Fibroblast of peridontal ligament (primary cell): ENCODE data around the gene WDR54.
A peak's percentile ranks its signal among the peaks of the same experiment; 100 is the strongest.
"Not testable (repeated sequence)": the region's sequence is repeated elsewhere in the genome, so short reads cannot be mapped to it uniquely, and the experiment has no call there.

Source experiments
- DNase-seq: peaks from one replicate; pipeline ENCODE4 v3.0.0-alpha.2; 2010; ENCODE audit errors: extremely low read depth

Gene WDR54

GRCh38 chr2:74429487-74430451 is 8.2 kb downstream of the WDR54 start:
- no peak for DNase-seq

GRCh38 chr2:74430502-74430901 is 9.0 kb downstream of the WDR54 start:
- DNase-seq, result no peak

- DNase-seq, result no peak
Observed at GRCh38 chr2:74436111-74436805, 14.7 kb downstream of the WDR54 start.

DNA sequence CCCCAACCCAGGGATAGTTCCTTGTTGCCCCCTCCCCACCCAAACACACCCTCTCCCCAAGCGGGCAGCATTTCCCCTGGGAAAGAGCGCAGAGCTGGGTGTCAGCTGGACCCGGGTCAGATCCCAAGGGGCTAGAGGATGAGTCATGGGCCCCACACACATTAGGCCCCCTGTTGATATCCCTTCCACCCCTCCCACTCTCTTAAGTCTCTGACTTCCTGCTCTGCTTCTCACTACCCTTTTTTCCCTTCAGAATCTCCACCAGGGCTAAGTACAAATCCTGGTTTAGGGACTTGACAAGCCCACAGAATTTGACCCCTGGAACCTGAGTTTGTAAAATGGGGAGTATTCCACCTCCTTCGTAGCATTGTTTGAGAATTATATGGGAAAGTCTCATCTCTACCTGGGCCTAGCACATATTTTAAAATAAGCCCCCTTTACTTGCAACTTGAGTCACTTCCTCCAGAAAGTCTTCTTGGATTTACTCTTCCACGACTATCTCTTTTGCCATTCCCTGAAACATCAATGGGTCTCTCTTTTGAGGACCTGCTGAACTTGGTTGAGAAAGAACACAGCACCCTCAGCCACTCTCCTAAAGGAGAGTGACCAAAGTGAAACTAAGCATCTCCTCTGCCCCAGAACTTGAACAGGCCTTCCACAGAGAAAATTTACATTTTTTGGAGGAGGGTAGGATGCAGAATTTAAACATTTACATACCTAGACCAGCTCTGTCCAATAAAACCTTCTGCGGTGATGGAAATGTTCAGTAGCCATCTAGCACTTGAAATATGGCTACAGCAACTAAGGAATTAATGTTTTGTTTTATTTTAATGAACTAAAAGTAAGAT is 15.5 kb downstream of the WDR54 start:
- no peak for DNase-seq

DNA sequence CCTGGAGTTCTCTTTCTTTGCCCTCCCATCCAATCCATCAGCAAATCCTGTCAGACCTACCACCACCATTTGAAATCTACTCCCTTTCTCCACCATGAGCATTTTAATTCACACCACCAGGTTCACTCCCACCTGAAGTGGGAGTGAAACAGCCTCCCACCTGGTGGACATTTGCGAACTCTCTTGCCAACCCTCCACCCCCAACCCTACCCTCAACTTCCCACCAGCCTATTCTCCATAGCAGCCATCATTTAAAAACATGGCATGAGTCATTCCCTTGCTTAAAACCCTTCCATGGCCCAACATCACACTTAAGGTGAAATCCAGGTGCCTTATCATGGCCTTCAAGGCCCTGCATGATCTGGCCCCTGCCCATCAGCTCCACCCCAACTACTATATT is 16.7 kb downstream of the WDR54 start:
- DNase-seq, result no peak

DNA sequence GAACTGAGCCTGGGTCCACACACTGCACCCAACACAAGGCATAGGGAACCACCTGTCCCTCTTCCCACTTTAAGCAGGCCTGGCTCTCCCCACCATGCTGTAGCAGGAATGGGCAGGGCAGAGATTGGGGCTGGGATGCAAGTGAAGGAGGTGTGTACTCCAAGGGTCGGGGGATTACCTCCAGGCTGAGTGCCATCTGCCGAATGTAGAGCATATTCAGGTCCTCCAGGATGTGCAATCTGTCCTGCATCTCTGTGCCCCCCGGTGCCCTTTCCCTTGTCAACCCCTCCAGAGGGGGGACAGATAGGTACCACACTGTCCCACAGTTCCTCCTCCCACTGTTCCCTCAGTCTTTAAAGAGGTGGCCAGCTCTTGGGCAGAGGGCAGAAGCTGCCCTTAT is 17.8 kb downstream of the WDR54 start:
- no peak for DNase-seq

GRCh38 chr2:74439803-74440377 is 18.4 kb downstream of the WDR54 start:
- DNase-seq, result peak; percentile 47

DNA sequence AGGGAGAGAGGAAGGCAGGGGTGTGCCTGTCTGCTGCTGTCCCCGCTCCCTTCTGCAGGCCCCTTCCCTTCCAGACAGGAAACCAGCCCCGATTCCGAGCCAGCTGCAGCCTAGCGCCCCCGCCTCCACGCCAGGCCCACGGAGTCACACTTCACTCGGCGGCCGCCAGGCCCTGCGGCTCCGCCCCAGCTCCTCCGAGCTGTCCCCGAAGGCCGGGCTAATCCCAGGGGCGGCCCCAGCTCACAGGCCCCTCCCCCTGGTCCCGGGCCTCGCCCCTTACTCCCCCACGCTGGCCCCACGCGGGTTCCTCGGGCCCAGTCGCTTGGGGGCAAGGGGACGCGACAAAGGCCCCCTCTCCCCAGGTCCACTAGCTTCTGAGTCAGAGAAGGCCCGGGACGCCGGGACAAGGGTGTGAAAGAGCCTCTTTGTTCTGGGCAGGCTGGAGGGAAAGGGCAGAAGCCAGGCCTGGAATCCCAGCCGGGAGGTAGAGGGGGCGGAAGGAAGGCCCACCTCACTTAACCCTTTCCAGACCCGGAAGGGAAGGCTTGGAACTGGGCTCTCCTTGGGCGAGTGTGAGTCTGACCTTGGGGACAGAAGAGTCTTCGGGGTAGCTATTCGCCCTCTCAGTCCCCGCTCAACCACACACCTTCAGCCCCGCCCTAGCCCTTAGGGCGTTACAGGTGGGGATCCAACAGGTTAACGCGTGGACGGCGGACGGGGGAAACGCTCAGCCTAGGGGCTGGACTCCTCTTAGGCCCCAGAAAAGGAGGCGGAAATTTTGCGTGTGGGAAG is 19.0 kb downstream of the WDR54 start:
- DNase-seq, result peak; percentile 69

DNA sequence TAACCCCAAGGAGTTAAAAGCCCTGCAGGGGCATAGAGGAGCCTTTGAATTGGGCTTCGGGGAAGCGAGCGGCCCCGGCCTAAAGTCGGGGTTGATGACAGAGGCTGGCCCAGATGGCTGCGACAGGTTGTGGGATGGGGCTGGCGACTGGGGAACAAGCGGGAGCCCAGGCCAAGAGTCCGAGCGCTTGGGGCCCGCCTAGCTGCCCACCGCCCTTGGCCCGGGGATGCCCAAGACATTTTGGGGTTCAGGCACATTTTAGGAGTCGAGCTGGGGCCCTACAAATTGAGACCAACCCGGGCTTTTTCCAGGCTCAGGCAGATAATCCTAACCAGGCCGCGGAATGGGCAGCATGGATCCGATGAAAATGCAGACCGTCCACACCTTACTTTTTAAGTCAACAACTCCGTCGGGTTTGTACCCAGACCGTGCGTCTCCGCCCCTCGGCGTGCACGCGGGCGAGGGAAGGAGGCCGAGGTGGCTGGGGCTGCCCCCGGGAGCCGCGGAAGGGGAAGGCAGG is 19.7 kb downstream of the WDR54 start:
- DNase-seq, result no peak

DNA sequence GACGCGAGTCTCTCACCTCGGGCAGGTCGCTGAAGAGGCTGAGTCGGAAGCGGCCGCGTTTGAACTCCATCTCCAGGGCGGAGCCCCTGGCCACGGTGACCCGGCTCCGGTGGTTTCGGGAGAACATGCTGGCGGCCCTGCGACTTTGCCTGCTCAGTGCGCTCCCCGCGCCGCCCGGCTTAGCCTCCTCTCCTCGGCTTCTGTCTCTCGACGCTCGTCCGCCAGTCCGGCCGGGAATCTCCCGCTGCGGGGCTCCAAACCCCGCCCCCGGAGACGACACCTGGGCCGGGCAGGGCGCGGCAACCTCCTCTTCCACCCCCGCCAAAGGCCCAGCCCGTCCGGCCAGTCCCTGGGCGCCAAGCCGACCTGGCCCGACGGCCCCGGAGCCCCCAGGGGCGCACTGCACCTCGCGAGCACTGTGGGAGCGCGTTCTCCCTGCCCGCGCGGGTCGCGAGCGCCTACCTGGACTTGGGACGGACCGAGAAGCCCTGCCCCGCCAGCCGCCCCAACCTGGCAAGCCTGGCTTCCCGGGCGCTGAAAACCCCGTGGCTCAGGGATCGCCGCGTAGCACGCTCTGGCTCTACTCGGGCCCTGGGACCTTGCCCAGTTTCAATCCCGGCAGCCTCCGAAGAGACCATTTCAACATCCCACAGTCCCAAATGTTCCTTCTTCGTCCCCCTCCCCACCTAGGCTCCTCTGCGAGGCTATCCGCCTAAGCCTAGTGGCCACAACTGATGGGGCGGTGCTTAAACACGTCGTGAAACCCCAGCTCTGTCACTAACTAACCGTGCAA is 20.4 kb downstream of the WDR54 start, which contains the start of gene RTKN:
RTKN (minus strand) TSS at position 248 of the 793 bp plus-strand sequence; CDS start at position 127, 121 bp downstream.
- no peak for DNase-seq

DNA sequence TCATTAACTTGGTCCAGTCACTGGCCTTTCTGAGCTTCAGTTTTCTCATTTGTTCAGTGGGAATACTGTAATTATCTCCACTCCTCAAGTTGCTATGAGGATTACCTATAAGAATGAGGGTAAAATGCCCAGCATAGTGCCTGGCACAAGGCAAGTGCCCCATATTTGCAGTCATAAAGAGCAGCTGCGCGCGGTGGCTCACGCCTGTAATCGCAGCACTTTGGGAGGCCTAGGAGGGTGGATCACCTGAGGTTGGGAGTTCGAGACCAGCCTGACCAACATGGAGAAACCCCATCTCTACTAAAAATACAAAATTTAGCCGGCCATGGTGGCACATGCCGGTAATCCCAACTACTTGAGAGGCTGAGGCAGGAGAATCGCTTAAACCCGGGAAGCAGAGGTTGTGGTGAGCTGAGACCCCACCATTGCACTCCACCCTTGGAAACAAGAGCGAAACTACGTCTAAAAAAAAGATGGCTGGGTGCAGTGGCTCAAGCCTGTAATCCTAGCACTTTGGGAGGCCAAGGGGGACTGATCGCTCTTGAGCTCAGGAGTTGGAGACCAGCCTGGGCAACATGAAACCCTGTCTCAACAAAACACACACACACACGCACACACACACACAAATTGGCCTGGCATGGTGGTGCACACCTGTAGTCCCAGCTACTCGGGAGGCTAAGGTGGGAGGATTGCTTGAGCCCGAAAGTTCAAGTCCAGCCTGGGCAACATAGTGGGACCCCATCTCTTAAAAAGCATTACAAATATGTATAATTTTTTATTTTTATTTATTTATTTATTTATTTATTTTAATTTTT is 21.2 kb downstream of the WDR54 start:
- DNase-seq, result not testable (repeated sequence)

DNA sequence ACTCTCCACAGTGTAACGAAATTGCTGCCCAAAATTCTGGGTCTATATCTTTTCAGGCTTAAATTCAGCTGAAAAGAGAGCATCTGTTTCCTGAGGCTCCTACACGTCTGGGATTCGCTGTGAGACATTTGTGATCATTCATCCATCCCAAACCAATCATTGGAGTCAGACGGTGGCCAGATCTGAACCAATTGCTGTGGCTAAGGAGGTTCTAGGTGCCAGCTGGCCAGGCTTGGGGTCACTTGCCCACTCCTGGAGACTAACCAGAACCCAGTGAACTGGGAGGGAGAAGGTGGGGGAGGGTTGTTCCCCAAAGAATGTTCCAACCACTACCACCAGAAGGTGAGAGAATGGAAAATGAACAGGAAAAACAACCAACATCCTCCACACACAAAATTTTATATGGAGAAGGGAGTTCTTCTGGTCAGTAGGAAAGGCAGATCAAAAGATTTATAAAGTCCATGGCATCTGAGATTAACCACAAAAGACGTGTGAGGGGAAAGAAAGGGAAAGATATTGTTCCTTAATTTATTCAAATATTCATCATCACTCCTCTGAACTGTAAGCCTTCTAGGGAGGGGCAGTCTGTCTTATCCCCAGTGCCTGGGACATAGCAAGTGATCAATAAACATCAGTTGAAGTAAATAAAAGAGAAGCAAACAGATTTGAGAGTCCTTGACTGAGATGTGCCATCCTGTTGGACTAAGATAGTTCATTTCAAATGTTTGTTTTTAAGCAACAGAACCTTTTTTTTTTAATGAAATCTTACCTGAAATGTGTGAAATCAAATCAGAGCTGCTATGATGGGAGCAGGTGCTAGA is 23.2 kb downstream of the WDR54 start:
- no peak for DNase-seq

GRCh38 chr2:74447230-74447999 is 25.9 kb downstream of the WDR54 start:
- DNase-seq, result no peak

- no peak for DNase-seq
Observed at GRCh38 chr2:74448771-74449170, 27.2 kb downstream of the WDR54 start.

GRCh38 chr2:74450570-74451190 is 29.1 kb downstream of the WDR54 start:
- DNase-seq, result no peak

GRCh38 chr2:74454654-74455511 is 33.4 kb downstream of the WDR54 start, which contains the start of gene INO80B:
Gene INO80B (plus strand): TSS chr2:74455087. CDS start chr2:74455117, 30 bp downstream.
- peak; percentile 99 for DNase-seq
